ENCODE data around the gene PLEKHA8. TPM values are rescaled to one million over a fixed set of nuclear protein-coding genes. Genes with fewer than 3 reads are reported as not detected.

PLEKHA8 gene
- total RNA-seq, 4 donors from 2014 or later: 4.6 to 11.8 (median 8.1) TPM

DNA sequence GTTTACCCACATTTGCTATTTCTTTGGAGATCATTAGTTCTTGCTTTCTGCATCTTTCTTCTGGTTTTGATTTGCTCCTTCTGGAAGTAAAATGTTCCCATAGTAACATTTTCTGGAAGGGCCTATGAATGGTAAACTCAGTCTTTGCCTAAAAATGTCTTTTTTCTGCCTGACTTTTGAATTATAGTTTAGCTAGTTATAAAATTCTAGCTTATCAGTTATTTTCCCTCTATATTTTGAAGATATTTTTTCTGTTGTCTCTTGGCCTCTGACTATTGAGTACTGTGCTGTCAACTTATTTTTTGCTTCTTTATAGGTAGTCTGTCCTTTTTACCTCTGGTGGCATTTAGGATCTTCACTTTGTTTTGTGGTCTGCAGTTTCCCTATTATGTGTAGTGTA is 84.9 kb downstream of the PLEKHA8 start:
- TF ChIP-seq, protein P1, sequence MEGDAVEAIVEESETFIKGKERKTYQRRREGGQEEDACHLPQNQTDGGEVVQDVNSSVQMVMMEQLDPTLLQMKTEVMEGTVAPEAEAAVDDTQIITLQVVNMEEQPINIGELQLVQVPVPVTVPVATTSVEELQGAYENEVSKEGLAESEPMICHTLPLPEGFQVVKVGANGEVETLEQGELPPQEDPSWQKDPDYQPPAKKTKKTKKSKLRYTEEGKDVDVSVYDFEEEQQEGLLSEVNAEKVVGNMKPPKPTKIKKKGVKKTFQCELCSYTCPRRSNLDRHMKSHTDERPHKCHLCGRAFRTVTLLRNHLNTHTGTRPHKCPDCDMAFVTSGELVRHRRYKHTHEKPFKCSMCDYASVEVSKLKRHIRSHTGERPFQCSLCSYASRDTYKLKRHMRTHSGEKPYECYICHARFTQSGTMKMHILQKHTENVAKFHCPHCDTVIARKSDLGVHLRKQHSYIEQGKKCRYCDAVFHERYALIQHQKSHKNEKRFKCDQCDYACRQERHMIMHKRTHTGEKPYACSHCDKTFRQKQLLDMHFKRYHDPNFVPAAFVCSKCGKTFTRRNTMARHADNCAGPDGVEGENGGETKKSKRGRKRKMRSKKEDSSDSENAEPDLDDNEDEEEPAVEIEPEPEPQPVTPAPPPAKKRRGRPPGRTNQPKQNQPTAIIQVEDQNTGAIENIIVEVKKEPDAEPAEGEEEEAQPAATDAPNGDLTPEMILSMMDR (IDR thresholded peaks at IDR 0.05): no peak
- DNase-seq (ENCODE audit: low spot score): no peak
- ATAC-seq (ENCODE audit: low FRiP score): no peak

DNA sequence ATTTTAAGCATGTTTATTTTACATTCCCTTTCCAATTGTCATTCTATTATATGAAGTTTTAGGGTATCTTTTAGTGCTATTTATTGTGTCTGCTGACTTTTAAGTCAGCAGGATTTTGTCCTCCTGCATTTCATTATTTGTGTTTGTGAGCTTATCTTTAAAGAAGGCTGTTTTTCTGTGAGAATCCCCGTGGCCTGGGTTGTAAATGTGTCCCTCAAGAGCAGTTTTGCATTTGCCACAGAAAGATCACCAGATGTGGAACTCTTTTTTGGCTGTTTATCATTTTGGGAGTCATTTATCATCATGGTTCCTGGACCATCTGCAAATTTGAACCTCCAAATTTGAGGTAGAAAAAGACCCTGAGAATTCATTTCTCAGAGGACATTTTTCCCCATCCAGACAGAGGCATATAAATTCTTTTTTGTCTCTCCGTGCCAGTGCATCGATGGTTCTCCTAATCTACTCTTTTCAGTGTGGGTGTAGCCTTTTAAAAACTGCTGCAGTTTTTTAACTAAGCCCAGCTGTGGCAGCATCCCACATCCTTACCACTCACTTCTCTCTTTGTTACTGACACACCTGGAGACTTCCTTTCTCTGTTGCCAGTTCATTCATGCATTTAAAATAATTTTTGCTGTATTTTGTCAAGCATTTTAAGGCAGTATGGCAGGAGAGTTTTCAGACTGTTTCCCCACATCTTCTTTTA is 86.5 kb downstream of the PLEKHA8 start:
- TF ChIP-seq, protein P1 (IDR thresholded peaks at IDR 0.05): no peak
- ATAC-seq (ENCODE audit: low FRiP score) (no peak), DNase-seq (ENCODE audit: low spot score) (no peak)

DNA sequence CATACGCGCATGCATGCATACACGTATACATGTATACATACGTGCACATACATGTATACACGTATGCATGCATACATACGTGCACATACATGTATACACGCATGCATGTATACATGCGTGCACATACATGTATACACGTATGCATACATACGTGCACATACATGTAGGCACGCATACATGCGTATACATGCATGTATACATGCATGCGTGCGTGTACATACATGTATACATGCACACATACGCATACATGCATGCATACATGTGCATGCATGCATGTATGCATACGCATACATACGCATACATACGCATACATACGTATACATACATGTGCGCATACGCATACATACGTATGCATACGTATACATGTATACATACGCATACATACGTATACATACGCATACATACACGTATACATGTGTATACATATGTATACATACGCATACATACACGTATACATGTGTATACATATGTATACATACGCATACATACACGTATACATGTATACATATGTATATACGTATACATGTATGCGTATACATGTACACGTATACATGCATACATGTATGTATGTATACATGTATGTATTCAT is 87.6 kb downstream of the PLEKHA8 start:
- TF ChIP-seq, protein P1 (IDR thresholded peaks at IDR 0.05): no peak
- DNase-seq (ENCODE audit: low spot score): no peak
- ATAC-seq (ENCODE audit: low FRiP score): no peak

DNA sequence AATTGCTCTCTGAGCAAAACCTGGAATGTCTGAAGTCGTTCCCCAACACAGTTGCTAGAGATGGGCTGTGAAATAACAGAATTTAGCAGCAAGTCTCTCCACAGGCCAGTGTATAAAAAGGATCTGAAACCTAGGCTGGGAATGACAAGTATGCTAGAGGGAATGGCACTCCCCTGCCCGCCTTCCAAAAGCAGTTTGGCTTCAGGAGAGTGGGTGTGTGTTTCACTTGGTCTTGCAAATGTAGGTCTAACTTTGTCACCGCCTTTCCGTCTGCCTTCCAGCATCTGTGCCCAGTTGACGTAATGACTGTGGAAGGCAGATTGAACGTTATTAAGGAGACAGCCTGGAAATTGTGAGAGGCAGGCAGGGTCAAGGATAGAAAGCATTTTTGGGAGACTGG is 88.6 kb downstream of the PLEKHA8 start:
- ATAC-seq (ENCODE audit: low FRiP score) (peak; percentile 76), DNase-seq (ENCODE audit: low spot score) (no peak)
- TF ChIP-seq, protein P1 (IDR thresholded peaks at IDR 0.05): no peak

DNA sequence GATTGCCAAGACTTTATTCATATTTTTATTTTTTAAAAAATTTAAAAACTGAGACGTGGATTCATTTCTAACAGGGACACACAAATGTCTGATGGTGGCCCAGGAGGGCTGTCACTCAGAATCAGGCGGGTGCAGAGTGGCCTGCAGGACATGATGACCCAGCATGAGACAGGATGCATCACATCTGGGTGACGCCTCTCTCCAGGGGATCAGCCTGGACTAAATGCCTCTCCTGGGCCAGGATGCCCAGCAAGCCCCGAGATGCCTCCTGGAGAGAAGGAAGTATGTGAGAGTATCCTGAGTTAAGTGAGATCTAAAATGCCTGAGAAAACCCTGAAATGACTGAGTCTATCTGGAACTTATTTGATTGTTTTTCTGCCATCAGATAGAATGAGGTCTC is 89.7 kb downstream of the PLEKHA8 start:
- TF ChIP-seq, protein P1 (IDR thresholded peaks at IDR 0.05): no peak
- ATAC-seq (ENCODE audit: low FRiP score) (no peak), DNase-seq (ENCODE audit: low spot score) (no peak)

DNA sequence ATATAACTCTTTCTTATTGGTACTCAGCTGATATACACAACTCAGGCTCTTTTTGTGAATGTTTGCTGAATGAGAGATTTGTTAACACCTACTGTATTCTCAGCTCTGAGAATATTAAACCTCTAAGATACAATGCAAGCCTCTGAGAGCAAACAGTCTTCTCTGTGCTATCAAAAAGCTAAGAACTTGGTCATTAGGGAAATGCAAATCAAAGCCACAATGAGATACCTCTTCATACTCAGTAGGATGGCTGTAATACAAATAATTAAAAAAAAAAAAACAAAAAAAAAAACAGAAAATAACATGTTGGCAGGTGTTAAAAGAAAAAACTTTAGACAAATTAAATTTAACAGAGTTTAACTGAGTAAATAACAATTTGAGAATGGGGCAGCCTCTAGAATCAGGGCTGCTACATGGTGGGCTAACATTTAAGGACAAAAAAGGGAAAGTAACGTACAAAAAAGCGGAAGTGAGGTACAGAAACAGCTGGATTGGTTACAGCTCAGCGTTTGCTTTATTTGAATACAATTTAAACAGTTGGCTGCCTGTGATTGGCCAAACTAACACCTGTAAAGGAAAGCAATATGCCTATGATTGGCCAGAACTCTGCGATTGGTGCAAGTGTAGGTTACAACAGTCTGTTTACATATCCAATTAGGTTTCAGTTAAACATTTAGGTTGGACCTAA is 91.8 kb downstream of the PLEKHA8 start:
- TF ChIP-seq, protein P1 (IDR thresholded peaks at IDR 0.05): no peak
- no peak for DNase-seq (ENCODE audit: low spot score)

More for the DNA sequence above, 91.8 kb downstream of the PLEKHA8 start:
- ATAC-seq (ENCODE audit: low FRiP score): no peak
